GM23248 (cell line): ENCODE results near the gene IL13RA1.

ENCODE experiments used
- EZH2 ChIP-seq: fragments of 200-600 bp; sonication (generic); IDR thresholded peaks from 2 replicates; pipeline ENCODE4 v1.6.1; 2018; ENCODE audit warnings: antibody characterized with exemption, mild to moderate bottlenecking; ENCODE audit not compliant: insufficient read depth, poor library complexity, severe bottlenecking
- EZH2phosphoT487 ChIP-seq: fragments of 200-600 bp; sonication (generic); IDR thresholded peaks from 2 replicates; pipeline ENCODE4 v1.6.1; 2018; ENCODE audit warnings: antibody characterized with exemption, moderate library complexity, mild to moderate bottlenecking, low read depth; ENCODE audit not compliant: insufficient read depth

DNA sequence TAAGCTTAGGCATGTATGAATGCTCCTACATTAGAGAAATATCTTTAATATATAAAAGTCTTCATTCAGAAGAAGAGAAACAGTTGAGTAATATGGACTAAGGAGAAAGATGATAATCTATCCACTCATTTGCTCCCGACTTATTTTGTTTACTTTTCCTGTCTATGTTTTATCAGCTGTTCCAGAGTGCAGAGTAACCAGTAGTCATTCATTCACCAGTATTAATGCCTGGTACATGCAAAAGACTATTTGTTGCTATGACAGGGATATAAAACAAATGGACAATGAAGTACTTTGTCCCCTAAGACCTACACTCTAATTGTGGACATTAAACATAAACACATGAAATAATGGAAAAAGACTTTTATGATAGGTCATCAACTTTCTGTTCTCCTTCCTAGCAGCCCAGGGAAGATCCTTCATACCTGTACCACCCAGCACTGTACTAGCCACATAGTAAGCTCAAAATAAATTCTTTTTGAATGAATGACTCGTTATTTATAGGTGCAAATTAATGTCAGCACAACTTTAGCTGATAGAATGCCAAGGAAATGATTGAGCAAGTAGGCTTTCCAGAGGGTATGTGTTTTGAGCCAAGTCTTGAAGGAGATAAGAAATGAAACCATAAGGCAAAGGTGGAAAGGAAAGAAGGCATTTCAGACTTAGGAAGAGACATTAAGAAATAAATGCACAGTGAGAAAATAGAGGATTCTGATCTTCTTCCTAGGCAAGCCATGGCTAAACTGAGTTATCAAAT is 45.0 kb upstream of the IL13RA1 start:
- TF ChIP-seq EZH2 (no peak), EZH2phosphoT487 (no peak)
